ENCODE results near the gene BMP2. TPM values are rescaled to one million over a fixed set of nuclear protein-coding genes. Genes with fewer than 3 reads are reported as not detected.

Gene BMP2
- total and polyA plus RNA-seq, 2 donors (not counting 1 experiment from before 2014, with no cell fraction given) = 1.9 to 10.6 TPM

GRCh38 chr20:6739406-6739805 lies 28.1 kb upstream of the BMP2 start:
- H3K36me3 ChIP-seq (ENCODE audit: control insufficient read depth, insufficient read depth, low read length) = no peaks in the 10 kb centered on the region
- no peak overlapping the region for H3K27ac ChIP-seq (ENCODE audit: insufficient read depth, low read length)
- H3K79me2 ChIP-seq (ENCODE audit: control insufficient read depth, insufficient read depth, low read length) = no peaks in the 10 kb centered on the region
- no peak overlapping the region for H3K4me3 ChIP-seq (replicated peaks in 1 of 4; ENCODE audit: control extremely low read depth in 1 of 4, insufficient read depth in 1 of 4, low read depth in 3 of 4, low read length in 4 of 4)
- no peaks in the 10 kb centered on the region for H3K9me3 ChIP-seq (ENCODE audit: control insufficient read depth, insufficient read depth, low read depth, low read length)
- H3K27me3 ChIP-seq (ENCODE audit: control insufficient read depth, insufficient read depth, low read length) = no peaks in the 10 kb centered on the region
- no peak overlapping the region for H2AFZ ChIP-seq (ENCODE audit: low read length)
- no peak for TF ChIP-seq EZH2 (IDR thresholded peaks at IDR 0.05; ENCODE audit: low read length, missing control alignments)
- no peak for TF ChIP-seq CTCF (conservative IDR thresholded peaks at IDR 0.05 in 1 of 2, IDR thresholded peaks at IDR 0.05 in 1 of 2; ENCODE audit: low read depth in 1 of 2, low read length in 2 of 2)
- no peak for DNase-seq (ENCODE audit: low read depth in 2 of 2)
- no peaks in the 10 kb centered on the region for H4K20me1 ChIP-seq (ENCODE audit: control insufficient read depth, extremely low read depth, insufficient read depth, low read length)
- H3K9ac ChIP-seq (ENCODE audit: insufficient read depth, low read length) = no peak overlapping the region
- no peaks in the 10 kb centered on the region for H3K4me1 ChIP-seq (ENCODE audit: control insufficient read depth, extremely low read depth, insufficient read depth, low read length)
- no peak overlapping the region for H3K4me2 ChIP-seq (ENCODE audit: extremely low read depth, insufficient read depth, low read length)

- Histone ChIP-seq H4K20me1 (ENCODE audit: control insufficient read depth, extremely low read depth, insufficient read depth, low read length) (no peaks in the 10 kb centered on the region), H3K9ac (ENCODE audit: insufficient read depth, low read length) (no peak overlapping the region), H3K79me2 (ENCODE audit: control insufficient read depth, insufficient read depth, low read length) (no peaks in the 10 kb centered on the region), H3K4me1 (ENCODE audit: control insufficient read depth, extremely low read depth, insufficient read depth, low read length) (no peaks in the 10 kb centered on the region), H3K9me3 (ENCODE audit: control insufficient read depth, insufficient read depth, low read depth, low read length) (no peaks in the 10 kb centered on the region), H3K27ac (ENCODE audit: insufficient read depth, low read length) (no peak overlapping the region), H3K4me2 (ENCODE audit: extremely low read depth, insufficient read depth, low read length) (no peak overlapping the region), H3K36me3 (ENCODE audit: control insufficient read depth, insufficient read depth, low read length) (no peaks in the 10 kb centered on the region), H3K4me3 (replicated peaks in 1 of 4; ENCODE audit: control extremely low read depth in 1 of 4, insufficient read depth in 1 of 4, low read depth in 3 of 4, low read length in 4 of 4) (no peak overlapping the region), H2AFZ (ENCODE audit: low read length) (no peak overlapping the region), H3K27me3 (ENCODE audit: control insufficient read depth, insufficient read depth, low read length) (no peaks in the 10 kb centered on the region)
- no peak for TF ChIP-seq CTCF (conservative IDR thresholded peaks at IDR 0.05 in 1 of 2, IDR thresholded peaks at IDR 0.05 in 1 of 2; ENCODE audit: low read depth in 1 of 2, low read length in 2 of 2)
- TF ChIP-seq EZH2 (IDR thresholded peaks at IDR 0.05; ENCODE audit: low read length, missing control alignments) = no peak
- DNase-seq (ENCODE audit: low read depth in 2 of 2) = no peak
Measured at GRCh38 chr20:6740096-6740495, 27.4 kb upstream of the BMP2 start.

GRCh38 chr20:6744180-6744579 lies 23.3 kb upstream of the BMP2 start:
- no peak overlapping the region for H3K4me3 ChIP-seq (replicated peaks in 1 of 4; ENCODE audit: control extremely low read depth in 1 of 4, insufficient read depth in 1 of 4, low read depth in 3 of 4, low read length in 4 of 4)
- H4K20me1 ChIP-seq (ENCODE audit: control insufficient read depth, extremely low read depth, insufficient read depth, low read length) = no peaks in the 10 kb centered on the region
- no peak overlapping the region for H3K4me2 ChIP-seq (ENCODE audit: extremely low read depth, insufficient read depth, low read length)
- H3K79me2 ChIP-seq (ENCODE audit: control insufficient read depth, insufficient read depth, low read length) = no peaks in the 10 kb centered on the region
- H3K9me3 ChIP-seq (ENCODE audit: control insufficient read depth, insufficient read depth, low read depth, low read length) = no peaks in the 10 kb centered on the region
- TF ChIP-seq CTCF (conservative IDR thresholded peaks at IDR 0.05 in 1 of 2, IDR thresholded peaks at IDR 0.05 in 1 of 2; ENCODE audit: low read depth in 1 of 2, low read length in 2 of 2) (no peak), EZH2 (IDR thresholded peaks at IDR 0.05; ENCODE audit: low read length, missing control alignments) (no peak)
- H3K9ac ChIP-seq (ENCODE audit: insufficient read depth, low read length) = no peak overlapping the region
- no peak overlapping the region for H3K27ac ChIP-seq (ENCODE audit: insufficient read depth, low read length)
- H3K36me3 ChIP-seq (ENCODE audit: control insufficient read depth, insufficient read depth, low read length) = no peaks in the 10 kb centered on the region
- no peaks in the 10 kb centered on the region for H3K27me3 ChIP-seq (ENCODE audit: control insufficient read depth, insufficient read depth, low read length)
- DNase-seq (ENCODE audit: low read depth in 2 of 2) = no peak
- H3K4me1 ChIP-seq (ENCODE audit: control insufficient read depth, extremely low read depth, insufficient read depth, low read length) = no peaks in the 10 kb centered on the region
- H2AFZ ChIP-seq (ENCODE audit: low read length) = no peak overlapping the region
